Muscle layer of colon (tissue), 2 donors: Measurements from ENCODE around the gene DTNB.
"Not testable (repeated sequence)": the region's sequence is repeated elsewhere in the genome, so short reads cannot be mapped to it uniquely, and the experiment has no call there.

Experiments
- H3K27ac ChIP-seq: one replicate; pipeline ENCODE4 v1.7.0; 2013; ENCODE audit warnings: low read depth, mild to moderate bottlenecking, low read length, moderate library complexity
- H3K27me3 ChIP-seq, 2 donors: one replicate each; pipeline ENCODE4 v1.7.0; 2013; ENCODE audit warnings: low read length in 2 of 2, mild to moderate bottlenecking in 2 of 2; ENCODE audit not compliant: insufficient read depth in 2 of 2, control insufficient read depth in 1 of 2
- H3K36me3 ChIP-seq: one replicate; pipeline ENCODE4 v1.7.0; 2013; ENCODE audit warnings: mild to moderate bottlenecking, low read length; ENCODE audit not compliant: insufficient read depth
- H3K4me1 ChIP-seq: one replicate; pipeline ENCODE4 v1.7.0; 2013; ENCODE audit warnings: mild to moderate bottlenecking, low read length; ENCODE audit not compliant: insufficient read depth
- H3K4me3 ChIP-seq, 2 donors: one replicate each; pipeline ENCODE4 v1.7.0; 2013; ENCODE audit warnings: low read length in 2 of 2, low read depth in 1 of 2, mild to moderate bottlenecking in 1 of 2, moderate library complexity in 1 of 2
- H3K9ac ChIP-seq: one replicate; pipeline ENCODE4 v1.7.0; 2013; ENCODE audit warnings: low read length
- H3K9me3 ChIP-seq: one replicate; pipeline ENCODE4 v1.7.0; 2013; ENCODE audit warnings: mild to moderate bottlenecking, low read length
- donor health status: abdominal sarcoma.
- donor health status: Adenocarcinoma of cecum.

DTNB gene

GRCh38 chr2:25537526-25537925 lies 135.9 kb downstream of the DTNB start:
- no peak overlapping the region for H3K27ac ChIP-seq

GRCh38 chr2:25535411-25536289 lies 137.7 kb downstream of the DTNB start:
- H3K9me3 ChIP-seq, H3K27ac ChIP-seq, H3K4me3 ChIP-seq, H3K4me1 ChIP-seq, H3K27me3 ChIP-seq, H3K36me3 ChIP-seq, H3K9ac ChIP-seq: not testable (repeated sequence)

More at GRCh38 chr2:25537526-25537925, 135.9 kb downstream of the DTNB start:
- Histone ChIP-seq H3K4me3 (no peak overlapping the region), H3K9me3 (no peaks in the 10 kb centered on the region), H3K4me1 (no peaks in the 10 kb centered on the region), H3K27me3 (no peaks in the 10 kb centered on the region), H3K9ac (no peak overlapping the region), H3K36me3 (no peaks in the 10 kb centered on the region)

- not testable (repeated sequence) for H3K36me3 ChIP-seq, H3K9me3 ChIP-seq, H3K4me3 ChIP-seq, H3K27me3 ChIP-seq, H3K27ac ChIP-seq, H3K4me1 ChIP-seq, H3K9ac ChIP-seq
Observed at GRCh38 chr2:25534937-25535336, 138.4 kb downstream of the DTNB start.

GRCh38 chr2:25534455-25534854 lies 138.9 kb downstream of the DTNB start:
- Histone ChIP-seq H3K27me3 (no peaks in the 10 kb centered on the region), H3K36me3 (no peaks in the 10 kb centered on the region), H3K27ac (no peak overlapping the region), H3K9ac (no peak overlapping the region), H3K9me3 (no peaks in the 10 kb centered on the region), H3K4me1 (no peaks in the 10 kb centered on the region), H3K4me3 (no peak overlapping the region)

- H3K4me3 ChIP-seq, H3K4me1 ChIP-seq, H3K27ac ChIP-seq, H3K9ac ChIP-seq, H3K36me3 ChIP-seq, H3K27me3 ChIP-seq, H3K9me3 ChIP-seq: not testable (repeated sequence)
Observed at GRCh38 chr2:25533771-25534170, 139.6 kb downstream of the DTNB start.

- Histone ChIP-seq H3K27me3 (no peaks in the 10 kb centered on the region), H3K4me3 (no peak overlapping the region), H3K9me3 (no peaks in the 10 kb centered on the region), H3K4me1 (no peaks in the 10 kb centered on the region), H3K27ac (no peak overlapping the region), H3K36me3 (no peaks in the 10 kb centered on the region), H3K9ac (no peak overlapping the region)
Observed at GRCh38 chr2:25532521-25532920, 140.9 kb downstream of the DTNB start.

- Histone ChIP-seq H3K36me3 (no peaks in the 10 kb centered on the region), H3K4me1 (no peaks in the 10 kb centered on the region), H3K27me3 (no peaks in the 10 kb centered on the region), H3K4me3 (no peak overlapping the region), H3K9me3 (no peaks in the 10 kb centered on the region), H3K9ac (no peak overlapping the region), H3K27ac (no peak overlapping the region)
Observed at GRCh38 chr2:25529034-25529433, 144.3 kb downstream of the DTNB start.

GRCh38 chr2:25528173-25528572 lies 145.2 kb downstream of the DTNB start:
- no peaks in the 10 kb centered on the region for H3K27me3 ChIP-seq
- H3K4me3 ChIP-seq: no peak overlapping the region
- H3K27ac ChIP-seq: no peak overlapping the region
- H3K4me1 ChIP-seq: no peaks in the 10 kb centered on the region
- no peak overlapping the region for H3K9ac ChIP-seq
- no peaks in the 10 kb centered on the region for H3K9me3 ChIP-seq
- H3K36me3 ChIP-seq: no peaks in the 10 kb centered on the region

- H3K4me3 ChIP-seq: no peak overlapping the region
- H3K4me1 ChIP-seq: peaks cover 5% of the 10 kb centered on the region
- no peak overlapping the region for H3K27ac ChIP-seq
- H3K9me3 ChIP-seq: no peaks in the 10 kb centered on the region
- H3K36me3 ChIP-seq: no peaks in the 10 kb centered on the region
- H3K27me3 ChIP-seq: no peaks in the 10 kb centered on the region
- H3K9ac ChIP-seq: no peak overlapping the region
Observed at GRCh38 chr2:25524507-25524906, 148.9 kb downstream of the DTNB start.

GRCh38 chr2:25523060-25523459 lies 150.3 kb downstream of the DTNB start:
- H3K9ac ChIP-seq: no peak overlapping the region
- H3K4me3 ChIP-seq: no peak overlapping the region
- H3K9me3 ChIP-seq: no peaks in the 10 kb centered on the region
- no peaks in the 10 kb centered on the region for H3K36me3 ChIP-seq
- no peaks in the 10 kb centered on the region for H3K27me3 ChIP-seq
- H3K27ac ChIP-seq: no peak overlapping the region
- H3K4me1 ChIP-seq: peaks cover 5% of the 10 kb centered on the region

- Histone ChIP-seq H3K27ac (no peak overlapping the region), H3K9ac (peak overlapping the region; percentile 18)
Observed at GRCh38 chr2:25521665-25522387, 151.6 kb downstream of the DTNB start.

More at GRCh38 chr2:25521665-25522387, 151.6 kb downstream of the DTNB start:
- H3K4me3 ChIP-seq: peak overlapping the region; percentile 17 to 35
- peaks cover 13% of the 10 kb centered on the region for H3K4me1 ChIP-seq
- no peaks in the 10 kb centered on the region for H3K9me3 ChIP-seq
- H3K36me3 ChIP-seq: no peaks in the 10 kb centered on the region
- H3K27me3 ChIP-seq: no peaks in the 10 kb centered on the region
